Activated T-helper 2 cell treated with anti-CD3 and anti-CD28 coated beads, Interferon-gamma antibody, Interleukin-2, Interleukin-4, amounts not matched to agents 10 μg/mL and 5 μg/mL and 100 μg/mL, durations not matched to agents 14 hours and 24 hours and 36 hours (primary cell): Measurements from ENCODE around the gene CEACAM18. TPM values are rescaled to one million over a fixed set of nuclear protein-coding genes. Genes with fewer than 3 reads are reported as not detected.
"Not testable (repeated sequence)": the region's sequence is repeated elsewhere in the genome, so short reads cannot be mapped to it uniquely, and the experiment has no call there.

Experiments used
- DNase-seq: peaks from one replicate; pipeline ENCODE4 v3.0.0; 2021; ENCODE audit warnings: low spot score
- H3K27ac Mint-ChIP-seq: one replicate; pipeline ENCODE4 v1.8.0; 2021; ENCODE audit warnings: mixed read lengths
- H3K27me3 Mint-ChIP-seq: one replicate; pipeline ENCODE4 v1.8.0; 2021; ENCODE audit warnings: low read depth, mixed read lengths
- H3K36me3 Mint-ChIP-seq: one replicate; pipeline ENCODE4 v1.8.0; 2021; ENCODE audit warnings: low read depth, mixed read lengths
- H3K4me1 Mint-ChIP-seq: one replicate; pipeline ENCODE4 v1.8.0; 2021; ENCODE audit warnings: low read depth, mixed read lengths
- H3K4me3 Mint-ChIP-seq: one replicate; pipeline ENCODE4 v1.8.0; 2021; ENCODE audit warnings: low read depth, mild to moderate bottlenecking, moderate library complexity, mixed read lengths
- H3K9me3 Mint-ChIP-seq: one replicate; pipeline ENCODE4 v1.8.0; 2021; ENCODE audit warnings: mixed read lengths
- intact Hi-C: fragments of 100-400 bp; cut with micrococcal nuclease; formaldehyde crosslinking; loops from one replicate; pipeline ENCODE4 v1.15.1; 2023
- total RNA-seq: library from RNA; stranded (reverse); gene quantifications from 2 replicates; pipeline ENCODE4 v1.2.3, GENCODE V29; 2022

Gene CEACAM18
- total RNA-seq, 1 donor from 2014 or later, result not detected

DNA sequence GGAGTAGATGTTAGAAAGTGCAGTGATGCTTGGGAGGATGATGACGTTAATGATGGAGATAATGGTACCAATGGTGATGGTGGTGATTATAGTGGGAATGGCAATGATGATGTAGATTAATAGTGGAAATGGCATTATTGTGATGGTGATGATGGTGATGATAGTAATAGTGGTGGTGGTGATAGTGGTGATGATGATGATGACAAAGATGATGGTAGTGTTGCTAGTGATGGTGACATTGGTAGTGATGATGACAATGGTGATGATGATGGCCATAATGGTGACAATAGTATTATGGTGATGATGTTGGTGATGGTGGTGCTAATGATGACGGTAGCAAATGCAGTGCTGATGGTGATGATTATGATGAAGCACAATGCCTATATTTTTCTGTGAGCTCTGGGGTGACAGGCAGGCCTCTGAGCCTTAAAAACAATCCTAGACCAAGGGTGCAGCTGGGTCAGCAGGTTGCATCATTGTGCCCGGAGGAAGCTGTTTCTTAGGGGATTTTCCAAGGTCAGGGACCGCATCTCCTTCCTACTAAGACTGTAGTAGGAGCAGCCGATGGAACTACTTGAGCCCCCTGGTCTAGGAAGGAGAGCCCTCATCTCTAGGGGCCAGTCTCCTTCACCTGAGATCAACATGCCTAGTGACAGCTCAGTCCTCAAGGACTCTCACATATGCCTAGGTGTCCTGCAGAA is 7.8 kb downstream of the CEACAM18 start:
- intact Hi-C loops, result no loop called here
- Mint-ChIP-seq H3K27ac (no peak overlapping the region), H3K36me3 (peaks cover 6% of the 10 kb centered on the region), H3K27me3 (no peaks in the 10 kb centered on the region), H3K9me3 (peaks cover 5% of the 10 kb centered on the region), H3K4me1 (peaks cover 11% of the 10 kb centered on the region), H3K4me3 (no peak overlapping the region)
- DNase-seq, result no peak

DNA sequence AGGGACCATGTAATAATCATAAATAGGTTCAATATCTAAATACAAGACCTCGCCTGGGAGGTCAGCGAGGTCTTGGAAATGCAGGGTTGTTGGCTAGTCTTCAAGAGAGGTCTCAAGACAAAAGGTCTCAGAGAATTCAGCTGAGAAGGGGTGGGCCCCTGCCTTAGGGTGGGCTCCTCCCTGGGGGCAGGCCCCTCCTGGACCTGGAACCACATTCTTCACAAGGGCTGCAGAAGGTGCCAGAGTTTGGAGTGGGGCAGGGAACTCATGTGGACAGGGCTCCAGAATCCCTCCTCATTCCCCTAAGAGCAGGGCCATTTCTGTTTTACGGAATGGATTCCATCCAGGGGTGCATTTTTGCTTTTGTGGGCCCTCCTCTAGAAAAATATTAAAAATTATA is 10.2 kb downstream of the CEACAM18 start:
- Mint-ChIP-seq H3K4me1 (peaks cover 20% of the 10 kb centered on the region), H3K27ac (no peak overlapping the region), H3K4me3 (no peak overlapping the region), H3K9me3 (peaks cover 6% of the 10 kb centered on the region), H3K36me3 (peaks cover 20% of the 10 kb centered on the region), H3K27me3 (no peaks in the 10 kb centered on the region)
- DNase-seq, result no peak
- intact Hi-C loops, result no loop called here

DNA sequence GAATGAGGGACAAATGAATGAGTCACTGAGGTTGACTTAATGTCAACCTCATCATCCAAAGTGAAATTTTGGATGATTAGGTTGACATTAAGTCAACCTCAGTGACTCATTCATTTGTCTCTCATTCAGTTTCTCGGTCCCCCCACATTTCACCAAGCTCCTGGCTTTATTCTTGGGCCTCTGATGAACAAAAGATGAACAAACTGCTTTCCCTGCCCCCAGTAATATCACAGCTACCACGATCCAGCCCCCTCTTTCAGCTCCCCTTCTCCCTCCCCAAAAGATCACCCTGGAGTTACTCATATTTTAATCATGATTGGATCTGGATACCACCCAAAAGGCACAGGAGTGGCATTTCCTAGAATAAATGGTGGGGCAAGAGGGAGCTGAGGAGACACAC is 10.8 kb downstream of the CEACAM18 start:
- H3K4me1 Mint-ChIP-seq, result peaks cover 25% of the 10 kb centered on the region
- H3K4me3 Mint-ChIP-seq, result peak overlapping the region; percentile 3
- no peaks in the 10 kb centered on the region for H3K27me3 Mint-ChIP-seq
- no peak for DNase-seq
- peaks cover 10% of the 10 kb centered on the region for H3K9me3 Mint-ChIP-seq
- intact Hi-C loops, result loop anchor here (1.0 kb wide), 2 partner anchors 12 to 48 kb away; partner anchors contain the start of gene SIGLEC12
- peaks cover 26% of the 10 kb centered on the region for H3K36me3 Mint-ChIP-seq
- H3K27ac Mint-ChIP-seq, result peak overlapping the region; percentile 82

DNA sequence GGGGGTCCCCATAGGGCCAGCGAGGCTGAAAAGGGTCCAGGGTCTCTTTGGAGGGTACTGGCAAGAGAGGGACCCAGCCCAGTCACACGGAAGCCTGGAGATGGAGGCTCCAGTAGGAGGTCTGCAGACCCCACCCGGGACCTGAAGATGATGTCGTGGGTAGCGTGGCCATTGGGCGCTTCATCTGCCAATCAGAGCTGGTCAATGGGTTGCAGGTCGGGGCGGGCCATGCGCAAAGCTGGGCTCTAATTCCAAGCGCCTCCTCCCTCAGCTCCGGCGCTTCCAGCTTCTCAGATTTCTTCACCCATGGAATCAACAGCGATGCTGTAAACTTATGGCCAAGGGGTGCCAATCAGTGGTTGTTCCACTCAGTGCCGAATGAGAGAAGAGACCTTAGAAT is 12.3 kb downstream of the CEACAM18 start:
- peaks cover 34% of the 10 kb centered on the region for H3K36me3 Mint-ChIP-seq
- no peak for DNase-seq
- no peak overlapping the region for H3K4me3 Mint-ChIP-seq
- no peaks in the 10 kb centered on the region for H3K27me3 Mint-ChIP-seq
- intact Hi-C loops, result no loop called here
- no peak overlapping the region for H3K27ac Mint-ChIP-seq
- peaks cover 10% of the 10 kb centered on the region for H3K9me3 Mint-ChIP-seq
- H3K4me1 Mint-ChIP-seq, result peaks cover 25% of the 10 kb centered on the region

DNA sequence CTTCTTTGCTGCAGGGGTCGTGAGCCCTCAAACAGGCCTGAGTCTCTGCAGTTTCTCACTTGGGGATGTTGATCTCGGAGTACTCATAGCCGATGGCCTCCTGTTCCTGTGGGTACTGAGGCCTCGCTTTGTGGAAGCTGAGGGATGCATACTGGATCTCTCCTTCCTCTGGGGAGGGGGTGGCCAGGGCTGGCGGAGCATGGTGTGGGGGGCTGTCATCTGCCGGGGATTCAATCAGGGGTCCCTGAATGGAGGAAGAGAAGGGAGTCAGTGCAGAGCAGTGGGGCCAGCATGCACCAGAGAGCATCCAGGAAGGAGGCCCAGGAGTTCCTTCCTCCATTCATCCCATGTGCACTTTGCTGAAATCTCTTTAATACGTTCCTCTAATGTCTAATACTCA is 13.2 kb downstream of the CEACAM18 start:
- no peak overlapping the region for H3K27ac Mint-ChIP-seq
- peaks cover 25% of the 10 kb centered on the region for H3K4me1 Mint-ChIP-seq
- no peaks in the 10 kb centered on the region for H3K27me3 Mint-ChIP-seq

DNA sequence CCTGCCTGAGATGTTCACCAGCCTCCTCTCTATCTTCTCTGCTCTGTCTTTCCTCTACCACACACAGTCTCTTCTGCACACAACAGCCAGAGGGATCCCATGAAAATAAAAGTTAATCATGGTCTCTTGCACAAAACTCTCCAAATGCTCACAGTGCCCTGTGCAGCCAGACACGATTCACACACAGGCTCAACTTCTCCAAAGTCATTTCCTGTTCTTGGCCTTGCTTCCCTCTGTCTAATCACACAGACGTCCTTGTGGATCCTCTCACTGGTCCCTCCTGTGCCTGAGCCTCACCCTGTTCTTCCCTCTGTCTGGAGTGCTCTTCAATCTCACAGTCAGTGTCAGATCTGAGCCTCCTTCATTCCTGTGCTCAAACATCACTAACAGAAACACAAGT is 15.4 kb downstream of the CEACAM18 start:
- no peak for DNase-seq
- Mint-ChIP-seq H3K9me3 (peaks cover 5% of the 10 kb centered on the region), H3K4me3 (no peak overlapping the region), H3K27ac (peak overlapping the region; percentile 18), H3K27me3 (no peaks in the 10 kb centered on the region), H3K4me1 (peaks cover 23% of the 10 kb centered on the region), H3K36me3 (peaks cover 36% of the 10 kb centered on the region)
- intact Hi-C loops, result no loop called here

More for the DNA sequence above, 13.2 kb downstream of the CEACAM18 start:
- peaks cover 36% of the 10 kb centered on the region for H3K36me3 Mint-ChIP-seq
- intact Hi-C loops, result no loop called here
- no peak overlapping the region for H3K4me3 Mint-ChIP-seq
- H3K9me3 Mint-ChIP-seq, result peaks cover 10% of the 10 kb centered on the region
- no peak for DNase-seq

DNA sequence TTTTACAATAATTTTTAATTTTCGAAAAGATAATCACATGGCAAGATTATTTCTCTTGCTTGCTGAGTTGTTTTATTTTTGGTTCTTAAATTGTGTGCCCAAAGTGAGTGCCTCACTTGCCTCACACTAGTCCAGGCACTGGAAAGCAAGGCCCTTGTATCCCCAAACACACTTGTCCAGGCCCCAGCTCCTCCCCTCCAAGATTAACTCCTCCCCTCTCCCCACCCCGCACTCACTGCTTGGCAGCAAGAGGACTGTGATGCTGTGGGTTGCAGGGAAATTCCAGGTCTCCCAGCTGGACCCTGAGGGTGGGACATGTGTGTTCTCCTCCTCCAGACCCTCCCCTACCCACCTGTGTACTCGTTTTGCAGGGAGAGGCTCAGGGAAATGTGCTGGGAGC is 19.3 kb downstream of the CEACAM18 start:
- no peak for DNase-seq
- no peak overlapping the region for H3K27ac Mint-ChIP-seq
- peaks cover 5% of the 10 kb centered on the region for H3K9me3 Mint-ChIP-seq
- H3K27me3 Mint-ChIP-seq, result no peaks in the 10 kb centered on the region
- H3K36me3 Mint-ChIP-seq, result peaks cover 23% of the 10 kb centered on the region
- H3K4me1 Mint-ChIP-seq, result peaks cover 35% of the 10 kb centered on the region
- intact Hi-C loops, result no loop called here
- H3K4me3 Mint-ChIP-seq, result no peak overlapping the region

DNA sequence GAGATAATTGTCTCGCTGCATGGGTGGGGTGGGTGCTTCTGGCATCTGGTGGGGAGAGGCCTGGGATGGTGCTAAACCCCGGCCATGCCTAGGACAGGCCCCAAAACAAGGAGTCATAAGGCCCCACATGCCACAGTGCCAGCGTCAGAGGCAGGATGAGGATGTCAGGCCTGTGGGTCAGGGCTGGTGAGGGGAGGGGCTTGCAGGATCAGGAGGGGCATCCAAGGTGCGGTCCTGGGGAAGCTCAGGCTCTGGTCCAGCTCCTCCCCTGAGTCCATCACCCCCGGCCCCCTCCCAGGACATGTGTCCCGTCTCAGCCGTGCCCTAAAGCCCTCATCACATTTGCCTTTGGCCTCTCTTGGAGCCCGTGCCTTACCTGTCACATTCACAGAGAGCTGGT is 22.6 kb downstream of the CEACAM18 start:
- H3K27ac Mint-ChIP-seq, result peak overlapping the region; percentile 88
- peak overlapping the region; percentile 82 for H3K4me3 Mint-ChIP-seq
- not testable (repeated sequence) for H3K36me3 Mint-ChIP-seq, DNase-seq, H3K27me3 Mint-ChIP-seq
- intact Hi-C loops, result loop anchor here (1.0 kb wide), 1 partner anchor 12 kb away; no protein-coding TSS in a partner anchor
- peaks cover 17% of the 10 kb centered on the region for H3K9me3 Mint-ChIP-seq
- H3K4me1 Mint-ChIP-seq, result peaks cover 36% of the 10 kb centered on the region

DNA sequence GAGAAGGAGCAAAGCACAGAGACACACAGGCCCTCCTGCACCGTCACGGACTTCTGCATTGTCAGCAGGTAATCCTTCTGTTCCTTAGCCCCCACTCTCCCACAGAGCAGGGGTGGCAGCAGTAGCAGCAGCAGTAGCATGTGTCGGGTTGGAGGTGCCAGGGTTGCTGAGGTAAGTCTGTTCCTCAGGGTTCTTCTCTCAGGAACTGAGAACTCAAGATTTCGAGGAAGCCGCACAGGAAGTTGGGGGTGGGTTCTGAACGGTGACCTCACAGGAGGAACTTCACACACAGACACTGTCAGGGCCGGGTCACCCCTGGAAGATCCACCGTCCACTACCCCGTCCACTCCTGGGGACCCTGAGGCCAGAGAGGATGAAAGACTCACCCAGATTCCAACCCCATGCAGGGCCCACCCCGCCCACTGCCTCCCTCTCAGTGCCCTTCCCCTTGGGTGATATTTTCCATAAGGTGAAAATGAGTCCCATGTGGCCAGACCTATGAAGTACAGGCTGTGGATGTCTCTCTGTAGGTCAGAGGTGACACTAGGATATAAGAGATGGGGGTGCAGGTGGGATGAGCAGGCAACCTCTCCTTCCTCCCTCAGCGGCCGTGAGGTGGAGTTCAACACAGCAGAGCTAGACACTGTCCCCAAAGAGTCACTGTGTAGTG is 23.4 kb downstream of the CEACAM18 start, which contains the start of gene SIGLEC12:
TSS of gene SIGLEC12 (minus strand) at position 207 of the 670 bp plus-strand sequence. CDS start at position 140, 67 bp downstream.
- peak within 1 kb of the TSS; percentile 88 for H3K27ac Mint-ChIP-seq
- H3K4me3 Mint-ChIP-seq, result peak within 1 kb of the TSS; percentile 82

DNA sequence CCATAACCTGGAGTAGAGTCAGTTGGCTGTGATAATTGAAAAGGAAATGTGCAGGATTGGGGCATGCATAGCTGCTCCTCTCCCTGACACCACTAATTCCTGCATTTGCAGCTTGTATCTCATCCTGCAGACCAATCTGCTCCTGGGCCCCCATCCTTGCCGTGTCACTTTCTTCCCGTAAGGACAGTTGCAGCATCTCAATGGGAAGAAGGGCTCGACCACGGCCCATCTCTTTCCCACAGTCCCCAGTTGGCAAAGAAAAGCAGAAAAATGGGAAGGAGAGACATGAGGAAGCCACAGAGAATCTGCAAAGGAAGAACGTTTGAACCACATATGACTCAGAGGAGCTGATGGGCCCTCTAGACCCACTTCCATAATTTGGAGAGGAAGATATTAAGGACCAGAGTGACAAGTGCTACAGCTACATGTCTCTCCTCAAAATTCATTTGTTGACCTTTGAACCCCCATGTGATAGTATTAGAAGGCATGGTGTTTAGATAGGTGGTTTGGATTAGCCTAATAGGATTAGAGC is 25.0 kb downstream of the CEACAM18 start:
- peaks cover 17% of the 10 kb centered on the region for H3K9me3 Mint-ChIP-seq
- H3K27ac Mint-ChIP-seq, result no peak overlapping the region
- no peaks in the 10 kb centered on the region for H3K36me3 Mint-ChIP-seq
- DNase-seq, result no peak
- no peaks in the 10 kb centered on the region for H3K27me3 Mint-ChIP-seq
- peaks cover 36% of the 10 kb centered on the region for H3K4me1 Mint-ChIP-seq
- intact Hi-C loops, result no loop called here
- no peak overlapping the region for H3K4me3 Mint-ChIP-seq

More for the DNA sequence above, 23.4 kb downstream of the CEACAM18 start, which contains the start of gene SIGLEC12:
- H3K4me1 Mint-ChIP-seq, result peaks cover 36% of the 10 kb centered on the region
- peak; percentile 23 for DNase-seq
- no peaks in the 10 kb centered on the region for H3K36me3 Mint-ChIP-seq
- intact Hi-C loops, result loop anchor here (1.0 kb wide), 1 partner anchor 12 kb away; no protein-coding TSS in a partner anchor
- peaks cover 17% of the 10 kb centered on the region for H3K9me3 Mint-ChIP-seq
- no peaks in the 10 kb centered on the region for H3K27me3 Mint-ChIP-seq

DNA sequence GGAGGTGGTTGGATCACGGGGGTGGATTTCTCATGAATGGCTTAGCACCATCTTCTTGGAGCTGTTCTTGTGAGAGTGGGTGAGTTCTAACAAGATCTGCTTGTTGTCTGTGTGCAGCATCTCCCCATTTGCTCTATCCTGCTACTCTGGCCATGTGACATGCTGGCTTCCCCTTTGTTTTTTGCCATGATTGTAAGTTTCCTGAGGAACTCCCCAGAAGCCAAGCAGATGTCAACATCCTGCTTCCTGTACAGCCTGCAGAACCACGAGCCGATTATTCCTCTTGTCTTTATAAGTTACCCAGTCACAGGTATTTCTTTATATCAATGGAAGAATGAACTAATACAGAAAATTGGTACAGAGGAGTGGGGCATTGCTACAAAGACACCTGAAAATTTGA is 25.6 kb downstream of the CEACAM18 start:
- H3K9me3 Mint-ChIP-seq, result peaks cover 17% of the 10 kb centered on the region
- H3K27ac Mint-ChIP-seq, result no peak overlapping the region
- no peak for DNase-seq
- no peaks in the 10 kb centered on the region for H3K36me3 Mint-ChIP-seq
- intact Hi-C loops, result no loop called here
- H3K4me1 Mint-ChIP-seq, result peaks cover 33% of the 10 kb centered on the region
- no peaks in the 10 kb centered on the region for H3K27me3 Mint-ChIP-seq
- H3K4me3 Mint-ChIP-seq, result no peak overlapping the region

DNA sequence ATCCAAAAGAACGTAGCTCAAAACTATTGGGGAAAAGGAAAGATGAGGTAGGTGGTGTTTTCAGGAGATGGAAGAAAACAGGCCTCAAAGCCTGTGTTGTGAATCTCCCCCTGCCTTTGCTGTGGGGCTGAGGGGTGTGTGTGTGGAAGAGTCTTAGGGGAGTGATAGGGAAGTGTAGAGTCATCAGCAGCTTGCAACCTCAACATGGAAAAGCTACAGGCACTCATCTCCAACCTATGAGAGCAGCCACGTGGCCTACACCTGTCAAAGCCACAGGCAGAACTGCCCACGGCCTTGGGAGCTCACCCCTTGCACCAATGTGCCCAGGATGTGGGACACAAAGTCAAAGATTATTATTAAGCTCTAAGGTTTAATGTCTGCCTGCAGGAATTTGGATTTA is 27.6 kb downstream of the CEACAM18 start:
- peaks cover 17% of the 10 kb centered on the region for H3K9me3 Mint-ChIP-seq
- H3K4me1 Mint-ChIP-seq, result peaks cover 31% of the 10 kb centered on the region
- DNase-seq, result no peak

DNA sequence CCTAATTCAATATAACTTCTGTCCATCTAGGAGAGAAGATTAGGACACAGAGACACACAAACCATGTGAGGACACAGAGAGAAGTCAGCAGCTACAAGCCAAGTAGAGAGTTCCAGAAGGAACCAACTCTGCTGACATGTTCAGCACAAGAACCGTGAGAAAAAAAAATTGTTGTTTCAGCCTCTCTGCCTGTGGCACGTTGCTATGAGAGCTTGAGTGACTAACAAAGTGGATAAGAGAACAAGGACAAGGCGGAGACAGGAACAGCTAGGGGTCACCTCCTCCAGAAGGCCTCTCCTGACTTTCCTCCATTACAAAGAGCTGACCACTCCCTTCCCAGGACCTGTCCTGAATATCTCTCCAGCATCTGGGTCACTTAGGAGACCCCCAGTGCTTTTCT is 28.9 kb downstream of the CEACAM18 start:
- no peaks in the 10 kb centered on the region for H3K36me3 Mint-ChIP-seq
- H3K27me3 Mint-ChIP-seq, result no peaks in the 10 kb centered on the region
- no peak for DNase-seq
- no peak overlapping the region for H3K27ac Mint-ChIP-seq
- peaks cover 26% of the 10 kb centered on the region for H3K4me1 Mint-ChIP-seq
- intact Hi-C loops, result no loop called here
- no peak overlapping the region for H3K4me3 Mint-ChIP-seq
- H3K9me3 Mint-ChIP-seq, result peaks cover 17% of the 10 kb centered on the region

More for the DNA sequence above, 27.6 kb downstream of the CEACAM18 start:
- Mint-ChIP-seq H3K27me3 (no peaks in the 10 kb centered on the region), H3K36me3 (no peaks in the 10 kb centered on the region), H3K27ac (no peak overlapping the region), H3K4me3 (no peak overlapping the region)
- intact Hi-C loops, result no loop called here
